Ovary (tissue), 9 donors: ENCODE measurements around the gene ATP5MC3. TPM values are rescaled to one million over a fixed set of nuclear protein-coding genes. Genes with fewer than 3 reads are reported as not detected.

ENCODE experiments used
- DNase-seq, 5 donors: peaks; one replicate each; pipeline ENCODE4 v3.0.0-alpha.2; 2019 to 2020
- H3K27ac ChIP-seq, 2 donors: fragments of 200-600 bp; one replicate each; pipeline versions ENCODE4 v1.5.1 to v1.8.0; 2019 to 2022
- H3K27me3 ChIP-seq: fragments of 200-600 bp; one replicate; pipeline ENCODE4 v1.8.0; 2022
- H3K36me3 ChIP-seq: fragments of 200-600 bp; sonication (generic); one replicate; pipeline ENCODE4 v1.5.1; 2019
- H3K4me1 ChIP-seq: one replicate; pipeline ENCODE4 v1.8.1; 2013; ENCODE audit warnings: mild to moderate bottlenecking, moderate library complexity; ENCODE audit not compliant: insufficient read depth
- H3K4me3 ChIP-seq: fragments of 200-600 bp; sonication (generic); one replicate; pipeline ENCODE4 v1.5.1; 2017
- H3K9me3 ChIP-seq, 2 donors: fragments of 200-600 bp in 1 of 2; sonication (generic) in 1 of 2; one replicate each; pipeline versions ENCODE4 v1.5.1 to v1.8.1; 2013 to 2019; ENCODE audit warnings: mild to moderate bottlenecking in 1 of 2, moderate library complexity in 1 of 2
- CTCF ChIP-seq, 3 donors: fragments of 450-650 bp in 2 of 3; fragments of 200-600 bp in 1 of 3; IDR thresholded peaks; one replicate each; pipeline versions ENCODE4 v1.5.1 to v1.8.0; 2016 to 2022; ENCODE audit warnings: antibody characterized with exemption in 3 of 3, mild to moderate bottlenecking in 1 of 3
- EP300 ChIP-seq: sonication (generic); formaldehyde crosslinking; IDR thresholded peaks from one replicate; pipeline ENCODE4 v1.6.1; 2017; ENCODE audit warnings: antibody characterized with exemption
- POLR2A ChIP-seq: fragments of 450-650 bp; IDR thresholded peaks from one replicate; pipeline ENCODE4 v1.6.1; 2017; ENCODE audit warnings: antibody characterized with exemption, mild to moderate bottlenecking, moderate library complexity
- WGBS, 3 donors: extraction: QIAGEN DNeasy Blood & Tissue Kit in 1 of 3; methylation state at CpG; one replicate each; pipeline versions ENCODE4 v1.1.5 to v1.1.7; 2013 to 2017; 5-methylcytosine and 5-hydroxymethylcytosine counted together
- intact Hi-C, 4 donors: fragments of 100-400 bp; cut with DNase I; formaldehyde crosslinking; loops; one replicate each; pipeline versions ENCODE4 v1.11.0 to v1.15.1; 2022 to 2023
- polyA plus RNA-seq, 2 donors: library from polyadenylated mRNA; stranded (reverse); fragments of 200-250 nt in 1 of 2; fragments of 350-450 nt in 1 of 2; fragmentation: Illumina TruSeq in 1 of 2; extraction: RNeasy Lipid Tissue Mini Kit (QIAGEN cat#74804) in 1 of 2; gene quantifications; one replicate each; pipeline ENCODE4 v1.2.3, GENCODE V29; 2013 to 2014
- total RNA-seq, 7 donors: library from RNA; depleted of rRNA in 2 of 7; stranded (reverse); fragments of >200 nt in 2 of 7; fragmentation: NEBNext Ultra II Directional in 3 of 7; extraction: Animal tissue kit (Norgen Biotek cat#: 25700) in 3 of 7; gene quantifications; one replicate each; pipeline versions ENCODE4 v1.1.0 to v1.2.4, GENCODE V29; 2016 to 2023
- donor health status: DM: no; HTN: no; CAD: no; lungs with moderate emphysema.
- donor health status: DM: no; HTN: no; CAD: no.
- donor health status: Bipolar disorder and iron deficiency.
- donor health status: DM: yes; HTN: yes; CAD: no.
- donor health status: DM: no; HTN: no; CAD: no.
- donor health status: DM: yes; HTN: yes; CAD: no.

Gene ATP5MC3
- total and polyA plus RNA-seq, 9 donors = 59.0 to 158 (median 115) TPM

GRCh38 chr2:175143191-175143590 is 38.3 kb downstream of the ATP5MC3 start:
- H3K36me3 ChIP-seq = no peaks in the 10 kb centered on the region
- H3K4me1 ChIP-seq = no peaks in the 10 kb centered on the region
- 95 to 96% (median 96%) methylated on average over 1 of the region's 1 CpG for WGBS, 3 donors
- TF ChIP-seq EP300 (no peak), CTCF (IDR thresholded peaks at IDR 0.05) (no peak), POLR2A (no peak)
- H3K4me3 ChIP-seq = no peak overlapping the region
- H3K27ac ChIP-seq = no peak overlapping the region
- intact Hi-C loops = no loop called here
- H3K9me3 ChIP-seq = no peaks in the 10 kb centered on the region
- no peaks in the 10 kb centered on the region for H3K27me3 ChIP-seq
- no peak for DNase-seq

GRCh38 chr2:175140332-175140731 is 41.2 kb downstream of the ATP5MC3 start:
- no peak overlapping the region for H3K4me3 ChIP-seq
- TF ChIP-seq POLR2A (no peak), EP300 (no peak)
- no peaks in the 10 kb centered on the region for H3K4me1 ChIP-seq
- H3K36me3 ChIP-seq = no peaks in the 10 kb centered on the region
- H3K27ac ChIP-seq = no peak overlapping the region
- intact Hi-C loops = no loop called here
- H3K9me3 ChIP-seq = no peaks in the 10 kb centered on the region
- 68 to 71% (median 70%) methylated on average over 2 of the region's 2 CpGs for WGBS, 3 donors
- no peak for DNase-seq
- H3K27me3 ChIP-seq = no peaks in the 10 kb centered on the region

GRCh38 chr2:175137793-175138192 is 43.7 kb downstream of the ATP5MC3 start:
- 68 to 84% (median 76%) methylated on average over 2 of the region's 2 CpGs for WGBS, 3 donors
- no peaks in the 10 kb centered on the region for H3K36me3 ChIP-seq
- H3K4me3 ChIP-seq = no peak overlapping the region
- no peaks in the 10 kb centered on the region for H3K4me1 ChIP-seq
- no peak overlapping the region for H3K27ac ChIP-seq
- intact Hi-C loops = no loop called here
- H3K27me3 ChIP-seq = no peaks in the 10 kb centered on the region
- no peak for DNase-seq
- no peaks in the 10 kb centered on the region for H3K9me3 ChIP-seq
- TF ChIP-seq EP300 = no peak
- no peak for TF ChIP-seq POLR2A
- no peak for TF ChIP-seq CTCF (IDR thresholded peaks at IDR 0.05)

- DNase-seq = no peak
- H3K36me3 ChIP-seq = no peaks in the 10 kb centered on the region
- no peak overlapping the region for H3K4me3 ChIP-seq
- TF ChIP-seq CTCF (IDR thresholded peaks at IDR 0.05) = no peak
- TF ChIP-seq EP300 = no peak
- TF ChIP-seq POLR2A = no peak
- H3K4me1 ChIP-seq = no peaks in the 10 kb centered on the region
- H3K27me3 ChIP-seq = no peaks in the 10 kb centered on the region
- no peaks in the 10 kb centered on the region for H3K9me3 ChIP-seq
- no peak overlapping the region for H3K27ac ChIP-seq
- intact Hi-C loops = no loop called here
Observed at GRCh38 chr2:175136334-175137215, 44.9 kb downstream of the ATP5MC3 start.

GRCh38 chr2:175135862-175136261 is 45.6 kb downstream of the ATP5MC3 start:
- no peak for TF ChIP-seq EP300
- no peak for TF ChIP-seq POLR2A
- no peak for TF ChIP-seq CTCF (IDR thresholded peaks at IDR 0.05)
- intact Hi-C loops = no loop called here
- DNase-seq = no peak
- H3K36me3 ChIP-seq = no peaks in the 10 kb centered on the region
- H3K4me1 ChIP-seq = no peaks in the 10 kb centered on the region
- H3K27ac ChIP-seq = no peak overlapping the region
- H3K9me3 ChIP-seq = no peaks in the 10 kb centered on the region
- no peaks in the 10 kb centered on the region for H3K27me3 ChIP-seq
- 83 to 88% (median 85%) methylated on average over 2 of the region's 2 CpGs for WGBS, 3 donors
- H3K4me3 ChIP-seq = no peak overlapping the region
